HG02763 (cell line): ENCODE measurements around the gene EVL.
"Not testable (repeated sequence)": the region's sequence is repeated elsewhere in the genome, so short reads cannot be mapped to it uniquely, and the experiment has no call there.

Source experiments
- ATAC-seq: cut with Tn5 transposase; IDR thresholded peaks from one replicate; pipeline ENCODE4 v1.9.1; 2021; ENCODE audit warnings: mild to moderate bottlenecking, moderate library complexity; ENCODE audit not compliant: unreplicated experiment

EVL gene

DNA sequence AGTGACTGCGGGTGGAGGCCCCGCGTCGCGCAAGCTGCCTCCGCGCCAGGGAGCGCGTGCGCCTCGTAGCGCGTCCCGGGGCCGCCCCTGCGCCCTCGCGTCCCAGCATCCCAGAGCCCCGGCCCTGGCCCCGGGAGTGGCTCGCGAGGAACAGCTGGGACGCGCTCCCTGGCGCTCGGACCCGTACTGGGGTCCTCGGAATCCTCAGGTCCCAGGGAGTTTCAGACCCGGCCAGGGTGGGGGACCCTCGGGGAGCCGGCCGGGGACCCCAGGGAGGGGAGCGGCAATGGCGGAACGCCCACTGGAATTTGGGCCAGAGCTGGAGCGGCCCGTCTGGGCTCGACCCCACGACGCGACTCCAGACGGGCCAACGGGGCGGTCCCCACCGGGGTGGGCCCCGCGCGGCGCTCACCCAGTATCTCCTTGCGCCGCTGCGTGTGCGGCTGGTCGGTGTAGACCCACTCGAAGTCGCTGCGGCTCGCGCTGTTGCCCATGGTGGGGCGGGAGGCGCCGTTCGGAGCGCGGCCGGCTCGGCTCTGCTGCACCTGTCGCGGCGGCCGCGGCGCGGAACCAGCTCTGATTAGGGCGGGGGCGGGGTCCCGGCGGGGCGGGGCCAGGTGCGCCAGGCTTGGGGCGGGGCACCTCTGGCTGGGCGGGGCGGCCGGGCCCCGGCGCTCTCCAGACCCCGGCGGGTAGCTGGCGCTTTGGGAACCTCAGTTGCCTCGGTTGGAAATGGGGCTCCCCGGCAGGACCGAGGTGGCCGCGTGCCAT, 94.1 kb downstream of the EVL start, which contains the start of gene DEGS2:
TSS of gene DEGS2 (minus strand) at position 552 of the 771 bp plus-strand sequence. CDS start at position 494, 58 bp downstream.
- ATAC-seq: no peak

DNA sequence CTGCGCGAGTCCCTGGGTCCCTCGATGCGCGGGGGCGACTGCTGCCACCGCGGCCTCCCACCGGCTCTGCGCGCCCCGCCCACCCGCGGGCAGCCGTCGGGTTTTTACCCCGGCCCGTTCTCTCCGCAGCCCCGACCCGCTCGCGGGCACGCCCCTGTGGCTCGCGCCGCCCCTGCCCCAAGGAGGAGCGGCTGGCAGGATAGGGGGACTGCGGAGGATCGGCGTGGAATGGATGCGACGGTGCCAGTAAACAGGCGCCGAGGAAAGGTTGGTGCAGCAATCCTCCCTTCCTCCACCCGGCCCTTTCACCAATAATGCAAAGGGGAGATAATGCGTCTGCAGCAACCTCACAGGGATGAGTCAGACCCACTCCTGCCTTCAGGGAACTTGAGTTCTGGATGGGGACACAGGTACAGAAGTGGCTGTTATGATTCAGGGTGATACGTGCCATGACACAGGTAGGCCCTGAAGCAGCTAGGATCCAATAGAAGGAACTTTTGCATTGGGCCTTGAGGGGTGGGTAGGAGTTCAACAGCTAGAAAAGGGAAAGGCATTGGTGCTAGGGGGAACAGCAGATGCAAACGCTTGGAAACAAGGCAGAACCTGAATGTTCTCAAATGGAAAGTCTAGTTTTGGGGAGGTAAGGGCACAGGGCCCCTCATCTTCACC, 94.8 kb downstream of the EVL start:
- ATAC-seq: no peak

DNA sequence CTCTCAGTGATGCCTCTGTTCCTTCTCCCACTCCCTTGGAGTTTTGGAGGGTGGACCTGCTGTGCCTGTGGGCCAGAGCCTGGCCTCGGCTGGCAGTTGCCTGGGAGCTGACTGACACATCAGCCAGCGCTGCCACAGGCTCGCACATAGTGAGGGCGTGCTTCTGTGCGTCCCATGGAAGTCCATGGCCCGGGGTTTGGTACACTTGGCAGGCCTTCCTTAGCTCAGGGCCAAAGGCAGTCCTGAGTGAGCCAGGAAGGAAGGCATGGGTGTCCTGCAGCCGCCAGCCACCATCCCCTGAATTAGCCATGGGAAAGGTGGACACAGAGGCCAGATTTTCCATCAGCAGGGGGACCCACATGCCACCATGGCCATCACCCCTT, 95.3 kb downstream of the EVL start:
- ATAC-seq: no peak

DNA sequence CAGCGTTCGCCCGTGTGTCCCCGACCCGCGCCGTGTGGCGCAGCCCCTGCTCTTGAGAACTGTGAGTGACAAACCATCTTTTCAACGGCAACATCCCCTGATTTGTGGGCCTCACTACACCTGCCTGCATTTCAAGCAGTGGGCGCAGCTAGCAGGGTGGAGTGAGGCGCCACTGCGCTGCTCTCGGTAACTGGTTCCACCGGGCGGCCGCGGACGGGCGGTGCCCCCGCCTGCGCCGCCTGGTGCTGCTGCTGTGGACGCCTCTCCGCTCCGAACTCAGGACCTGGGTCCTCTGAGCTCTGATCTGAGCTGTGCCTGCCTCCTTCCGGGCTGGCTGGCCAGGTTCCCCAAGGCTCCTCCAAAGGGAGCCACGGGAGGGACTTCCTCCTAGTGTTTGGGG, 100.2 kb downstream of the EVL start:
- ATAC-seq: no peak

DNA sequence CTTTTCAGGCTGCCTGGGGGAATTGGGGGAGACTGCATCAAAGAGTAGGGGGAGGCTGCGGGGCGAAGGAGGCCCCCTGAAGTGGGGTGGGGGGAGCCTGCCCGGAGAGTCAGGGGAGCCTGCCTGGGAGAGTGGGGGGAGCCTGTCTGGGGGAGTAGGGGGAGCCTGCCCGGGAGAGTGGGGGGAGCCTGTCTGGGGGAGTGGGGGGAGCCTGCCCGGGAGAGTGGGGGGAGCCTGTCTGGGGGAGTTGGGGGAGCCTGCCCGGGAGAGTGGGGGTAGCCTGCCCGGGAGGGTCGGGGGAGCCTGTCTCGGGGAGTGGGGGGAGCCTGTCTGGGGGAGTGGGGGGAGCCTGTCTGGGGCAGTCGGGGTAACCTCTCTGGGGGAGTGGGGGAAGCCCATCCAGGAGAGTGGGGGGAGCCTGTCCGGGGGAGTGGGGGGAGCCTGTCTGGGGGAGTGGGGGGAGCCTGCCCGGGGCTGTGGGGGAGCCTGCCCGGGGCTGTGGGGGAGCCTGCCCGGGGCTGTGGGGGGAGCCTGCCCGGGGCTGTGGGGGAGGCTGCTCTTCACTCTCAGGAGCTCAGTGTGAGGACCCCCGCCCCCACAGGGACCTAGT, 100.7 kb downstream of the EVL start:
- no peak for ATAC-seq

DNA sequence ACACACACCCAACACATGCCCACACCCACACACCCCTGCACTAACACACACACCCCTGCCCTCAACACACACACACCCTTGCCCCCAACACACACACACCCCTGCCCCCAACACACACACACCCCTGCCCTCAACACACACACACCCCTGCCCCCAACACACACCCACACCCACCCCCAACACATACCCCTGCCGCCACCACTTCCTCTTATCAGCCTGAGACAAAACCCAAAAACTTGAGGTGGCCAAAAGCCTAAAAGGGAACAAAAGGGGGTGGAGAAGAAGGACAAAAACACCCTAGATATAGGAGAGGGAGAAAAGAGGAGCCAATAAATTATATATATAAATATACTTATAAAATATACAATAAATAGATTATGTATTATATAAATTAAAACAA, 103.3 kb downstream of the EVL start:
- ATAC-seq: no peak

DNA sequence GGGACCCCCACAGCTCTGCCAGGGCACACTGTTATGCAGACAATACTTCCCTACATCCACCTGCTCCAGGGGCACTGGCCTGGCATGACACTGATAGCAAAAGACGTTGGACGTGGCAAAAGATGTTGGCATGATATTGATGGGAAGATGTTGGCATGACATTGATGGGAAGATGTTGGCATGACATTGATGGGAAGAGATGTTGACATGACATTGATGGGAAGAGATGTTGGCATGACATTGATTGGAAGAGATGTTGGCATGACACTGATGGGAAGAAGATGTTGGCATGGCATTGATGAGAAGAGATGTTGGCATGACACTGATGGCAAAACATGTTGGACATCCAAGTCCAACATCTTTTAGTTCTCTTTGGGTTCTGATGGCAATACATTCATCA, 105.7 kb downstream of the EVL start:
- no peak for ATAC-seq

DNA sequence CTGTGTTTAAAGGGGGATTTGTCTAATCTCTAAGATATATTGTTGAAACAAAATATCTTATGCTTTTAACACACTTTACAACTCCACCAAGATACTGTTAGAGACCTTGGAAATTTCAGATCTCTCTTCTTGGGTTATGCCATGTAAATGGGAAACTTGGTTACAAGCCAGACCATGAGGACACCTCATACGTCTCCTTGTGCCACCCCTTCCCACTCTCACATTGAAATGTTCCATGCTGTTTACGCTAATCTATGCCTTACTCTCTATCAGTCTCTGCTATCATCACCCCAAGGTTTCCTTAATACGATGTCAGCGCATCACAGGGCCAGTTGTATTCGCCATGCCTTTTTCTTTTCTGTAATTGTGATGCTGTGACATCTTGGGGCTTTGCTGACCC, 107.6 kb downstream of the EVL start:
- ATAC-seq: no peak

DNA sequence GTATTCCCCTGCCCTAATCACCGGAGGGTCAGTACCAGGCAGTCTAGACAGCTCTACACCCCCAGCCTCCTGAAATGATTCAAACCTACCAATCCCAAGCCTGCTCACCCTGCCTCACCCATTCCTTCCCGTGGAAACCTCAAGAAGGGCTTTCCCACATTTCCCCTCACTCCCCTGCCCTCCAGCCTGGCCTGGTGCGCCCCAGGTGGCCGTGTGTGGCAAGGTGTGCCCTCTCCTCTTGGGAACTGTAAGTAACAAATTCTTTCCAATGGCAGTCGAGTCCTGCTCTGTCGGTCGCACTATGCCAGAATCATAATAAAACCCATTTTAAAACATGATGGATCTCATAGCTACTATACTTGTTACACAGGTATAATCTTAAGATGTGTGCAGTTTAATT, 108.1 kb downstream of the EVL start:
- ATAC-seq: no peak

DNA sequence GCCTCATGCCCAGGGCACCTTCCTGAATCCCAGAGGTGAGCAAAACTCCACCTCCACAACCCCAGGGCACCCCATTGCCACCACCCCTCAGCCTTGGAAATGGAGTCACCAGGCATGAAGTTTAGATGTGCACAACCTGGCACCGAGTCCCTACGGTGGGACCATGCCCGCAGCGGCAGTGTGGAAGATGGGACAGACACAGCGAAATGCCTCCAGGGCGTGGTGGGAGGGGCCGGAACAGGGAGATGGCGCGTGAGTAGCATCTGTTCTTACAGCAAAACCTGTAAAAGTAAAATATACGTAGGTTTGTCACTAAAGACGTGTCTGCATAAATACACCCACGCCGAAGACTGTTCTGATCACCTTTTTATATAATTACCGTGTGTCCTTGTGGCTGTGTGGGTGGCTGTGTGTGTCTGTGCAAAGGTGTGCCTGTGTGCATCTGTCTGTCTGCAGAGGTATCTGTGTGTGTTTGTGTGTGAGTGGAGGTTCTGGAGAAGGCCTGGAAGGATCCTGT, 111.6 kb downstream of the EVL start:
- ATAC-seq: no peak

DNA sequence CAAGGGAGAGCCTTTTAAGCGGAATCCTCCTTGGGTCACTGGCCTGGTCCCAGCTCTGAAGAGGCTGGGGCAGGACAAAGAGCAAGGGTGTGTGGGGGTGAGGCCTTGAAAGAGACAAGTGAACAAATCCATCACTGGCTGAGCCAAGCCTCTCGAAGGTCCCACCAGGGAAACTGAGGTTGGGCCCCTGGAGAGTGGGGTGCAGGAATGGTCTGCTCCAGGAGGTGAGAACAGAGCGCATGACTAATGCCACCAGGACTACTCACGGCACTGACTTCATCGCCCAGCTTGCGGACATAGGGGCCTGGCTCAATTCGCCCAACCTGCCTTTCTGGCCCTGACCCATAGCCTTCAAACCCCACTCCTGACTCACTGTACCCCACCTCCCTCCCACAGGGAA, 113.5 kb downstream of the EVL start:
- ATAC-seq: no peak

DNA sequence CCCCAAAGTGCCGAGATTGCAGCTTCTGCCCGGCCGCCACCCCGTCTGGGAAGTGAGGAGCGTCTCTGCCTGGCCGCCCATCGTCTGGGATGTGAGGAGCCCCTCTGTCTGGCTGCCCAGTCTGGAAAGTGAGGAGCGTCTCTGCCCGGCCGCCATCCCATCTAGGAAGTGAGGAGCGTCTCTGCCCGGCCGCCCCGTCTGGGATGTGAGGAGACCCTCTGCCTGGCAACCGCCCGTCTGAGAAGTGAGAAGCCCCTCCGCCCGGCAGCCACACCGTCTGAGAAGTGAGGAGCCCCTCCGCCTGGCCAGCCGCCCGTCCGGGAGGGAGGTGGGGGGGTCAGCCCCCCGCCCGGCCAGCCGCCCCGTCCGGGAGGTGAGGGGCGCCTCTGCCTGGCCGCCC, 115.4 kb downstream of the EVL start:
- not testable (repeated sequence) for ATAC-seq

DNA sequence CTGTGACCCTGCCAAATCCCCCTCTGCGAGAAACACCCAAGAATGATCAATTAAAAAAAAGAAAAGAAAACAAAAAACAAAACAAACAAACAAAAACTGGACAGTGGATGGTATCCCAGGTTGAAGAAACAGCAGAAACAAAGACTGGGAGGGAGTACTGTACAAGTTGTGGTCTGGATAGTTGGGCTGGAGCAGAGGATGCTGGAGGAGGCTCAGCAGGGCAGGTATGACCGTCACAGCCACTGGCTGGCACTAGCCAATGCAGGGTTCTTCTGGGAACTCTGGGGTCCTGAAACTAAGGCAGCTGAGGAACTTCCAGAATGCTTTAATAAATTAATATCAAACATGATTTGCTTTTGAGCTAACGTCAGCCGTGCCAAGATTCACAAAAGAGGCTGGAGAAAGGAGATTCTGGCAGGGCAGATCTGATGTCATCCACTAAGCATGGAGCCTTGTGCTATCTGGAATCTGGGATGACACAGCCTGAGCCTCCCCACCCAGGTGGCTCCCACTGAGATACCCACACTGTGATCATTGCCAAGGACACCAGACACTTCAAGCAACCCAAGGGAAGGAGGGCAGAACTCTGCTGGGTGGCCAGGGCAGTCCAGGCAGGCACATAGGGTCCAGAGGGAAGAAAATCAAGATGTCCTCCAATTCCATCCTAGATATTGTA, 116.8 kb downstream of the EVL start:
- ATAC-seq: not testable (repeated sequence)

DNA sequence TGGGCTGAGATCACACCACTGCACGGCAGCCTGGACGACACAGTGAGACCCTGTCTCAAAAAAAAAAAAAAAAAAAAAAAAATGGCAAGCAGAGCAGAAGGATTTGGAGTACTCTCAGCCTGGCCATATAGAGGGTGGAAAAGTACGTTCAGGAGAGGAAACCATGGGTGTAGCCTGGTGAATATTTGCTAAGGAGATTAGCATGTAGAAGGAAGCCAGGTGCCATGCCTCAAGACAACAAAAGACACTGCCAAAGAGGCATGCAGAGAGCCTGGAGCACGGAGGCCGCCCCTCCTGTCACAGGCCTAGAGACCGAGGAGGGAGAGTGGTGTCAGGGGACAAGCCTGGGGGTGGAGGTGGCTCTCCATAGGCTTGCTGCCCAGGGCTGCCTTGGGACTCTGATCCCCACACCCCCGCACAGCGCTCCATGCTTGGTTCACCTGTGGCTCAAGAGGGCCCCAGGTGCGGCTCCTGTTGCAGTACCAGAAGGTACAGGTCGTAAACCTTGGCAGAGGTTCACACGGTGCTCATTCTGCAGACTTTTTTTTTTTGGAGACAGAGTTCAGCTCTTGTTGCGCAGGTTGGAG, 122.1 kb downstream of the EVL start:
- ATAC-seq: no peak

DNA sequence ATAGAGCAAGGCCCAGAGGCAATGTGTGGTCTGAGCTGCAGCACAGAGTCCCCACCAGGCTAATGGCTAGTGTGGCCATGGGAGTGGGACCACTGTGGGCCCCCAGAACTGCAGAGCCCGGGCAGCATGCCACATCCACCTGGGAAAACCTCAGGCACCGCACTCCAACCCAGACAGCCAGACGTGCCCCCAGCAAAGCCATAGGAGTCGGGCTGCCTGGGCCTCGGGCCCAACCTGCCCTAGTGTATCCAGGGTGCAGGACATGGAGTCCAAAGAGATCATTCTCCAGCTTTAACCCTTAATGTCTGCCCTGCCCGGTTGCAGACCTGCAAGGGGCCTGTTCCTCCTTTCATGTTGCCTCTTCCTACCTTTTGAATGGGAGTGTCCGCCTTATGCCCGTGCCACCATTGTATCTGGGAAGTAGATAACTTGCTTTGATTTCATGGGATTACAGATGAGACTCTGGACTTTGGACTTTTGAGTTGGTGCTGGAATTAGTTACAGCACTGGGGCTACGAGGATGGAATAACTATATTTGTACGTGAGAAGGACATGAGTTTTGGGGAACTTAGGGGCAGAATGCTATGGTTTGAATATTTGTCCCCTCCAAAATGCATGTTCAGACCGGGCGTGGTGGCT, 123.3 kb downstream of the EVL start:
- no peak for ATAC-seq

DNA sequence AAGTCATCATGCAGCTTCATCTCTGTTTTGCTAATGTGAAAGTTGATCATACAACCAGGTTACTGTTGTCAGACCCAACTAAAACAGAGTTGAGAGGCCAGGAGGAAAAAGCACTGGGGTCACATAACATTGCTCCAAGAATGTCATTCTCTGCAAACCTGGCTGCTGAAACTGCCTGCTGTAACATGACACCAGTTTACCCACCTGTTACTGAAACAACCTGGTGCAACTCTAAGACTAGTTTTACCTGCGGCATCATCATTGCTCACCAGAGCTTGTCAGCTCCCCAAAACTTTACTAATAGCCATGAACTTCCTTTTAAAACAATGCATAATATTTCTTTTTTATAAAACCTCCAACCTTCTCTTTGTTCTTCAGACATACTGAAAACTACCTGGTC, 124.9 kb downstream of the EVL start:
- no peak for ATAC-seq

DNA sequence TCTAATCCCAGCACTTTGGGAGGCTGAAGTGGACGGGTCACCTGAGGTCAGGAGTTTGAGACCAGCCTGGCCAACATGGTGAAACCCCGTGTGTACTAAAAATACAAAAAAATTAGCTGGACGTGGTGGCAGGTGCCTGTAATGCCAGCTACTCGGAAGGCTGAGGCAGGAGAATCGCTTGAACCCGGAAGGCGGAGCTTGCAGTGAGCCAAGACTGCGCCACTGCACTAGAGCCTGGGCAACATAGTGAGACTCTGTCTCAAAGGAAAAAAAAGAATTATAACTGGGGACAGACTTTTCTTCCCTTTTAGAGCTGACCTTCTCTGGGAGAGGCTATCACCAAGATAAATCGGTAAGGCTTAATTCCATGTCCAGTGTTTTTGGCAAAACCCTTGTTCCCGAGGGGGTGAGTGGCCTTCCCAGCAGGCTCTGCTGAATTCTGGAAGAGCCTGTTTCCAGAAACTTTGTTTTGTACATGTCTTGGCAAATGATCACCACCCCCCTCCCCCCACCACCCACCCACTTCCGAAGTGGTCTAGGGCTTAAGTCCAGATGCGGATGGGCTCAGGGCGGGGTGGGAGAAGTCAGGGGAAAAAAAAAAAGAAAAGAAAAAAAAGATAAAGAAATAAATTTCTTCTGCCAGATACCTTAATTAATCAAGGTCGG, 126.5 kb downstream of the EVL start:
- no peak for ATAC-seq

DNA sequence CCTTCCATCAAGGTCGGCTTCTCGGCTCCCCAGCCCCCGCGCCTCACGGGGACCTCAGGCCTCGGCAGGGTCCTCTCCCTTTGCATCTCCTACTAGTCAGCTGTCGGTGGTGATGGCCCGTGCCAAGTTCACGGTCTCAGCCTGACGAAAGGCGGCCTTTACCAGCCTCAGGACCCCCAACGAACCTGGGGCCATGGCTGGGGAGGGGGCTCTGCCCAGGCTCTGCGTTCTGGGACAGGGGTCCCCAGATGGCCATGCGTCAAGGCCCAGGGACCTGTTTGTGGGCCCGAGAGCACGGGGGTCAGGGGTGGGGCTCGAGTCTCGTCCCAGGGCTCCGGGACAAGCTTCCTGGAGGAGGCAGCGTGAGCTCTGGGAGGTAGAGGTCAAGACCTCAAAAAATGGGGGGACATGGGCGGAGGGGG, 127.0 kb downstream of the EVL start:
- ATAC-seq: no peak

DNA sequence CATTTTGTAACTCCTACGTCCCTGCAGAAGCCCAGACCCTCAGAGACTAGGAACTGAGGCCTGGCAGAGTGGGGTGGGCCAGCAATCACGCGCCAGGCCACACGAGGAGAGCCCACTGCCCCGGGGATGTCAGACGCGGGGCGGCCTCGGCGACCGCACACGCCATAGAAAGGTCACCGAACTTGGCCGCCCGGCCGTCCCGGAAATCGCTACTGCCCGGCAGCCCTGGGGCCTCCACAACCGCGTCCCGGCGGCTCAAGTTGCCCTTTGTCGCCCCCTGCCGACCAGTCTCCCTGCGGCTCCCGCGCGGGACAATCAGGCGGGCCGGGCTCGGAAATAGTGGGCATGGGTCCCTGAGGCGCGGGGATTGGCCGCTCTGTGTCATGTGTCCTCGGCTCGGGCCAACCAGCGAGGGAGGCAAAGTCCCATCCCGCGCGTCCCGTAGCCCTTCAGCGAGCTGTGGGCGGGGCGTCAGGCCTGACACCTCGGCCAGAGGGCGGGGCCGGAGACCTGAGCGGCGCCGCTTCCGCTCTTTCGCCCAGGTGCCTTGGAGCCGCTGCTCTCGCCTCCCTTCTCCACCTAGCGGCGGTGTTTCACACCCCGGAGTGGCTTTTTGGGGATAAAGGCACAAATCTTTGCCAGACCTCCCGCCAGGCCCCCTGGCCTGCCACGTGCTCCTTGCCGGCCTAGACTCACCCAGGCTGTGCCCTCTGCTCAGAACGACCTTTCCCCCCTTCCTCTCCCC, 127.6 kb downstream of the EVL start:
- ATAC-seq: peak; percentile 97
